HL-60 (cell line): Measurements from ENCODE around the gene PERCC1.

Source experiments
- DNase-seq, 2 experiments: peaks; one replicate each; pipeline ENCODE4 v3.0.0-alpha.2; 2010 to 2020; ENCODE audit warnings: low read depth in 1 of 2, low spot score in 1 of 2
- H3K27ac ChIP-seq: fragments of 250-450 bp; sonication (Bioruptor Pico); replicated peaks from 2 replicates; pipeline ENCODE4 v1.5.1; 2020; ENCODE audit warnings: mild to moderate bottlenecking, moderate library complexity
- H3K27me3 ChIP-seq: fragments of 250-450 bp; sonication (Bioruptor Pico); 2 replicates; pipeline ENCODE4 v1.5.1; 2021; ENCODE audit warnings: mild to moderate bottlenecking, moderate library complexity; ENCODE audit not compliant: insufficient read depth, poor library complexity, severe bottlenecking
- H3K4me3 ChIP-seq: replicated peaks from 2 replicates; pipeline ENCODE4 v1.5.1; 2011; ENCODE audit warnings: mild to moderate bottlenecking, control low read depth, low read length; ENCODE audit not compliant: insufficient read depth
- GABPA ChIP-seq: IDR thresholded peaks from 2 replicates; pipeline ENCODE4 v1.6.1; 2012; ENCODE audit warnings: low read depth
- POLR2AphosphoS5 ChIP-seq: IDR thresholded peaks from 2 replicates; pipeline ENCODE4 v1.6.1; 2012; ENCODE audit warnings: low read depth
- SPI1 ChIP-seq: IDR thresholded peaks from 2 replicates; pipeline ENCODE4 v1.6.1; 2012; ENCODE audit warnings: low read depth, mild to moderate bottlenecking, borderline replicate concordance
- TF ChIP-seq, protein P1 (sequence below): IDR thresholded peaks from 2 replicates; pipeline ENCODE4 v1.6.1; 2012; ENCODE audit warnings: low read depth; ENCODE audit not compliant: insufficient replicate concordance
- TF ChIP-seq, protein P2 (sequence below): IDR thresholded peaks from one replicate; pipeline ENCODE4 v1.5.1; 2011; ENCODE audit warnings: low read length, control low read depth, inconsistent platforms; ENCODE audit not compliant: insufficient read depth

The PERCC1 gene

DNA sequence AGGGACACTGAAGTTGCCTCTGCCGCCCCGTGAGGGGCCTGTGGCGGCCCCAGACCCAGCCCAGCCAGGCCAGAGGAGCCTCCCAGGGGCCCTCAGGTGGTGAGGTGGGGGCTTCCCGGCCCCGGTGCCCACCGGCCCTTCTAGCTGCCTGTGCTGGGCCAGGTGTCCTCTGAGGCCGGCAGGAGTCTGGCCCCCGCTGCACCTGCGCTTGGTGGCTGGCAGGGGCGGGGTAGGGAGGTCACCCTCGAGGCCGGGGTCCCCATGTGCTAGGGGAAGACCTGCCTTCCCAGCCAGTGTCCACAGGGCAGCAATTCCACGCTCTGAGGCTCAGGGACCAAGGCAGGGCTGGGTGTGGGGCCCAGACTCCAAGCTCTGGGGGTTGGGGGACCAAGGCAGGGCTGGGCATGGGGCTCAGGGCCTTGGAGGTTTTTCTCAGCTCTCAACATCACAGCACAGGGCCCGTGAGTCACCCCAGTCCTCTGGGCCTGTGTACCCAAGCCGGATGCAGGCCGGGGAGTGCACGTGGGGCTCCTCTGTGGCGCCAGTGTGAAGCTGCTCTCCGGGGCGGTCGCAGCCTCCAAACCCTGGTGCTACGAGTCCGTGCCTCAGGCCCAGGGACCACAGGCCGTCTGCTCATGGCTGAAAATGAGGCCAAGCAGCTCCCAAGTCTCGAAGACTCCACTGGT, 14.8 kb downstream of the PERCC1 start:
- TF ChIP-seq, protein P1, sequence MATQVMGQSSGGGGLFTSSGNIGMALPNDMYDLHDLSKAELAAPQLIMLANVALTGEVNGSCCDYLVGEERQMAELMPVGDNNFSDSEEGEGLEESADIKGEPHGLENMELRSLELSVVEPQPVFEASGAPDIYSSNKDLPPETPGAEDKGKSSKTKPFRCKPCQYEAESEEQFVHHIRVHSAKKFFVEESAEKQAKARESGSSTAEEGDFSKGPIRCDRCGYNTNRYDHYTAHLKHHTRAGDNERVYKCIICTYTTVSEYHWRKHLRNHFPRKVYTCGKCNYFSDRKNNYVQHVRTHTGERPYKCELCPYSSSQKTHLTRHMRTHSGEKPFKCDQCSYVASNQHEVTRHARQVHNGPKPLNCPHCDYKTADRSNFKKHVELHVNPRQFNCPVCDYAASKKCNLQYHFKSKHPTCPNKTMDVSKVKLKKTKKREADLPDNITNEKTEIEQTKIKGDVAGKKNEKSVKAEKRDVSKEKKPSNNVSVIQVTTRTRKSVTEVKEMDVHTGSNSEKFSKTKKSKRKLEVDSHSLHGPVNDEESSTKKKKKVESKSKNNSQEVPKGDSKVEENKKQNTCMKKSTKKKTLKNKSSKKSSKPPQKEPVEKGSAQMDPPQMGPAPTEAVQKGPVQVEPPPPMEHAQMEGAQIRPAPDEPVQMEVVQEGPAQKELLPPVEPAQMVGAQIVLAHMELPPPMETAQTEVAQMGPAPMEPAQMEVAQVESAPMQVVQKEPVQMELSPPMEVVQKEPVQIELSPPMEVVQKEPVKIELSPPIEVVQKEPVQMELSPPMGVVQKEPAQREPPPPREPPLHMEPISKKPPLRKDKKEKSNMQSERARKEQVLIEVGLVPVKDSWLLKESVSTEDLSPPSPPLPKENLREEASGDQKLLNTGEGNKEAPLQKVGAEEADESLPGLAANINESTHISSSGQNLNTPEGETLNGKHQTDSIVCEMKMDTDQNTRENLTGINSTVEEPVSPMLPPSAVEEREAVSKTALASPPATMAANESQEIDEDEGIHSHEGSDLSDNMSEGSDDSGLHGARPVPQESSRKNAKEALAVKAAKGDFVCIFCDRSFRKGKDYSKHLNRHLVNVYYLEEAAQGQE: no peak
- no peak for TF ChIP-seq SPI1
- TF ChIP-seq, protein P2, sequence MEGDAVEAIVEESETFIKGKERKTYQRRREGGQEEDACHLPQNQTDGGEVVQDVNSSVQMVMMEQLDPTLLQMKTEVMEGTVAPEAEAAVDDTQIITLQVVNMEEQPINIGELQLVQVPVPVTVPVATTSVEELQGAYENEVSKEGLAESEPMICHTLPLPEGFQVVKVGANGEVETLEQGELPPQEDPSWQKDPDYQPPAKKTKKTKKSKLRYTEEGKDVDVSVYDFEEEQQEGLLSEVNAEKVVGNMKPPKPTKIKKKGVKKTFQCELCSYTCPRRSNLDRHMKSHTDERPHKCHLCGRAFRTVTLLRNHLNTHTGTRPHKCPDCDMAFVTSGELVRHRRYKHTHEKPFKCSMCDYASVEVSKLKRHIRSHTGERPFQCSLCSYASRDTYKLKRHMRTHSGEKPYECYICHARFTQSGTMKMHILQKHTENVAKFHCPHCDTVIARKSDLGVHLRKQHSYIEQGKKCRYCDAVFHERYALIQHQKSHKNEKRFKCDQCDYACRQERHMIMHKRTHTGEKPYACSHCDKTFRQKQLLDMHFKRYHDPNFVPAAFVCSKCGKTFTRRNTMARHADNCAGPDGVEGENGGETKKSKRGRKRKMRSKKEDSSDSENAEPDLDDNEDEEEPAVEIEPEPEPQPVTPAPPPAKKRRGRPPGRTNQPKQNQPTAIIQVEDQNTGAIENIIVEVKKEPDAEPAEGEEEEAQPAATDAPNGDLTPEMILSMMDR: no peak
- TF ChIP-seq POLR2AphosphoS5: no peak; the same call in 1 of the 2 replicates
- TF ChIP-seq GABPA: no peak
- Histone ChIP-seq H3K27ac (no peak overlapping the region), H3K27me3 (no peaks in the 10 kb centered on the region), H3K4me3 (no peak overlapping the region)
- DNase-seq: no peak

DNA sequence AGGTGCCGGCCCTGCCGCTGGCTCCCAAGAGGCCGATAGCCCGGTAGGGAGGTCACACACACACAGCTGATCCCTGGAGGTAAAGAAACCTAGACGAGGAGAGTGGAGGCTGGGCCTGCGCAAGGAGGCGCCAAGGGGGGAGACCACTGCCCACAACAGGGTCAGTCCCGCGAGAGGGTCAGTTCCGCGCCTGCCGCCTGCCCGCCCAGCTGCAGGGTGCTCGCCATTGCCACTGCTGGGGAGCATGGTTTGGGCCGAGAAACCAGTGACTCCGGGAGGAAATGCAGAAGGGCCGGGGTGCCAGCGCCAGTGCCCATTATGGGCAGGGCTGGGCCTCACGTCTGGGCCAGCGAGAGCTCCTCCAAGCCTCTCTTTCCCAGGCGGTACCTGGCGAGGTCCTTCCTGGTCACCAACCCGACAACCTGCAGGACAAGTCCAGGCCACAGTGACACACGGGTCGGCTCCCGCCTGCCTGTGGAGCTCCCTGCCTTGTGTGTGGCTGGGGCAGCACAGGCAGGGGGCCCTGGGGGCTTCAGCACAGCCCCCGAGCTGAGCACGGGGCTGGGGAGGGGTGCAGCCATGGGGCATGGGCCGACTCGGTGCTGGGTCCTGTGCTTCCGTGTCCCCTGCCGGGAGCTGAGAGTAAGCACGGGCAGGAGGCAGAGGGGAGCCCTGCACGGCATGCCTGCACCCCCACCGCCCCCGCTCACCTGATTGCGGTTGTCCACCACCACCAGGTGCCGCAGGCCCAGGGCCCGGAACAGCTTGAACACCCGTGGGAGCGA, 15.6 kb downstream of the PERCC1 start:
- Histone ChIP-seq H3K4me3 (no peak overlapping the region), H3K27me3 (no peaks in the 10 kb centered on the region), H3K27ac (no peak overlapping the region)
- no peak; the same call in 1 of the 2 replicates for TF ChIP-seq POLR2AphosphoS5
- TF ChIP-seq GABPA: no peak
- TF ChIP-seq, protein P2: no peak
- TF ChIP-seq SPI1: no peak
- TF ChIP-seq, protein P1: no peak
- DNase-seq: no peak

DNA sequence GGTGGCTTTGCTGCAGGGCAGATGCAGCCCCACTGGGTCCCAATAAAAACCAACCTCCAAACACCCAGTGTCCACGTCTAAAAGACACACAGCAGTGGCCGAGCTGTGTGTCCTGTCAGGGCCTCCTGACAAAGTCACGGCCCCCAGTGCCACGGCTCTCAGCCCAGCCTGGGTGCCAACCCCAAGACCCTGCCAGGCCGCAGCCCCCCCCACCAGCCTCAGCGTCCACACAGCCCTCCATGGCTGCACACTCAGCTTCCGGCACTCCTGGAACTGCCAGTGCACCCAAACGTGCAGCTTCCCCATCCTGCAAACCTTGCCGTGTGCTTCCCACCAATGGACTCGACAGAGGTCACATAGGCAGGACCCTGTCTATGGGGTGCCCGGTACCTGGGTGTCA, 17.1 kb downstream of the PERCC1 start:
- no peaks in the 10 kb centered on the region for H3K27me3 ChIP-seq
- H3K4me3 ChIP-seq: no peak overlapping the region
- no peak for DNase-seq
- no peak for TF ChIP-seq POLR2AphosphoS5
- no peak for TF ChIP-seq SPI1
- no peak overlapping the region for H3K27ac ChIP-seq

DNA sequence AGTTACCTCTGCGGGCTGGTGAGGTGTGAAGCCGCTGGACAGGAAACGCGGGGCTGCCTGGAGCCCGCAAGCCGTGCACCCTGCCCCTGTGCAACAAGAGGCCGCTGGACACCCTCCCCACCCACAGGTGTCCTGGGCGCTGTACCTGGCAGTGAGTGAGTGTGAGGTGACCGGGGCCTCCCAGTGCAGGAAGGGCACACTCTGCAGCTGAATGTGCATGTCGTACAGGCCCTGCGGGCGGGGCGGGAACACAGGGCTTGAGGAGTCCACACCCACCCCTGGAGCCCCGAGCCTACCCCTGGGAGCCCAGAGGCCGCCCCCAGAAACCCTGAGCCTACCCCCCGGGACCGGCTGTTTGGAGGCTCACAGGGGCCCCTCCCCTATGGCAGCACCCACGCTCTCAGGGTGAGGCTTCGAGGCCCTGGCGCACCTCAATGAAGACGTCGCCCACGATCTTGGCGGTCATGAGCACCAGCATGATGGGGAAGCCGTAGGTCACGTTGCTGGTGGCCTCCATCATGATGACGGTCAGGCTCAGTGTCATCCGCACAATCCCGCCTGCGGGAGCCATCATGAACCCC, 17.7 kb downstream of the PERCC1 start:
- no peak for DNase-seq
- H3K27ac ChIP-seq: no peak overlapping the region
- no peak overlapping the region for H3K4me3 ChIP-seq
- TF ChIP-seq, protein P1: no peak
- TF ChIP-seq GABPA (no peak), POLR2AphosphoS5 (no peak), SPI1 (no peak)
- TF ChIP-seq, protein P2: no peak
- no peaks in the 10 kb centered on the region for H3K27me3 ChIP-seq
